ENCODE data around the gene ZIC2.
"Not testable (repeated sequence)": the region's sequence is repeated elsewhere in the genome, so short reads cannot be mapped to it uniquely, and the experiment has no call there.

The ZIC2 gene

GRCh38 chr13:100019780-100020356, 38.3 kb downstream of the ZIC2 start:
- DNase-seq (ENCODE audit: low read depth): no peak

- DNase-seq (ENCODE audit: low read depth): no peak
Measured at GRCh38 chr13:100022798-100023197, 41.2 kb downstream of the ZIC2 start.

DNA sequence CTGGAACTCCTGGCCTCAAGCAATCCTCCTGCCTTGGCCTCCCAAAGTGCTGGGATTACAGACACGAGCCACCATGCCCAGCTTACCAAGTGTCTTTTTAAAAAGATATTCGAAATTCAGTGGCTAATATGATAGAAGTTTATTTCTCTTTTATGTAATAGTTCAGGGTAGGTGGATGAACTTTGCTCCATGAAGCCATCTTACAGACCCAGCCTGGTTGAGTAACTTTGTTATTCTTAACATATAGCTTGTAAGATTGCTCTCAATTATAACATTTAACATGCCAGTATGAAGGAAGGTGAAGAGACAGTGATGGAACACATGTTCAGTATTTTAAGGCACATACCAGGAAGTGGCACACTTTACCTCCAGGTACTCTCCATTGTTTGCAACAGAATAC, 42.4 kb downstream of the ZIC2 start:
- DNase-seq (ENCODE audit: low read depth): no peak

DNA sequence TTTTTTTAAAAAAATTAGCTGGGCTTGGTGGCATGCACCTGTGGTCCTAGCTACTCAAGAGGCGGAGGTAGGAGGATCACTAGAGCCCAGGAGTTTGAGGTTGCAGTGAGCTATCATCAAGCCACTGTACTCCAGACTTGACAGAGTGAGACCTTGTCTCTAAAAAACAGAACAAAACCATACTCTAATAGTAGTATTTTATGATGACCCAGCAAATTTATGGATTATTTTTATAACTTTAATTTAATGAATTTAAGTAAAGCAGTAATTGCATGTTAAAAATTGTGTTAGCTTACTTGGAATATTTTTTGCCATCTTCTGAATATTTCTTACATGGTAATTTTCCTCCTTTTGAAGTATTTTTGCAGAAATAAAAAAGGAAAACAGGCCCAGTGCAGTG, 48.3 kb downstream of the ZIC2 start:
- DNase-seq (ENCODE audit: low read depth): no peak

DNA sequence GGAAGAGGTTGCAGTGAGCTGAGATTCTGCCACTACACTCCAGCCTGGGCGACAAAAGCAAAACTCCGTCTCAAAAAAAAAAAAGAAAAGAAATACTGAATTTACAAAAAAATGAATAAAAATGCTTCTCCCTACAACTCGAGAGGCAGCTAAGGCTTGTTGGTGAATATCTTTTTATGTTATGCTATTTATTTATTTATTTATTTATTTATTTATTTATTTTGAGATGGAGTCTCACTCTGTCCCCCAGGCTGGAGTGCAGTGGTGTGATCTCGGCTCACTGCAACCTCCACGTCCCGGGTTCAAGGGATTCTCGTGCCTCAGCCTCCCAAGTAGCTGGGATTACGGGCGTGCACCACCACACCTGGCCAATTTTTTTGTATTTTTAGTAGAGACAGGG, 51.1 kb downstream of the ZIC2 start:
- not testable (repeated sequence) for DNase-seq (ENCODE audit: low read depth)

GRCh38 chr13:100035936-100036335, 54.4 kb downstream of the ZIC2 start:
- DNase-seq (ENCODE audit: low read depth): no peak

Measured in HS-27A (cell line).